Activated CD8-positive, alpha-beta T cell treated with anti-CD3 and anti-CD28 coated beads for 36 hours (primary cell): ENCODE measurements around the gene DDRGK1. TPM values are rescaled to one million over a fixed set of nuclear protein-coding genes. Genes with fewer than 3 reads are reported as not detected.

Source experiments
- ATAC-seq: fragments of 200-7000 bp; cut with Tn5 transposase; one replicate; pipeline ENCODE4 v1.10.0; 2021; ENCODE audit warnings: mild to moderate bottlenecking, moderate library complexity
- CTCF ChIA-PET: fragments of 350-600 bp; sonication (Branson Sonifier 250); formaldehyde crosslinking; loops from one replicate; lab custom pipeline; 2021; ENCODE audit warnings: antibody characterized with exemption; lab: Charles Lee
- POLR2A ChIA-PET: fragments of 350-600 bp; sonication (Branson Sonifier 250); formaldehyde crosslinking; loops from one replicate; lab custom pipeline; 2021; ENCODE audit warnings: antibody characterized with exemption; lab: Charles Lee
- DNase-seq: peaks from one replicate; pipeline ENCODE4 v3.0.0-alpha.2; 2020
- H3K27ac Mint-ChIP-seq: one replicate; pipeline ENCODE4 v1.8.0; 2021; ENCODE audit warnings: mild to moderate bottlenecking, mixed read lengths
- H3K27me3 Mint-ChIP-seq: one replicate; pipeline ENCODE4 v1.8.0; 2021; ENCODE audit warnings: mixed read lengths
- H3K36me3 Mint-ChIP-seq: one replicate; pipeline ENCODE4 v1.8.0; 2021; ENCODE audit warnings: low read depth, mixed read lengths
- H3K4me1 Mint-ChIP-seq: one replicate; pipeline ENCODE4 v1.8.0; 2021; ENCODE audit warnings: low read depth, mixed read lengths
- H3K4me3 Mint-ChIP-seq: one replicate; pipeline ENCODE4 v1.8.0; 2021; ENCODE audit warnings: mild to moderate bottlenecking, moderate library complexity, mixed read lengths
- H3K9me3 Mint-ChIP-seq: one replicate; pipeline ENCODE4 v1.8.0; 2021; ENCODE audit warnings: mixed read lengths
- CTCF ChIP-seq: fragments of 200-600 bp; IDR thresholded peaks from one replicate; pipeline ENCODE4 v1.8.0; 2022; ENCODE audit warnings: antibody characterized with exemption, mild to moderate bottlenecking
- intact Hi-C: fragments of 100-400 bp; cut with micrococcal nuclease; formaldehyde crosslinking; loops from one replicate; pipeline ENCODE4 v1.10.0; 2022
- total RNA-seq, 2 experiments: library from RNA; stranded (reverse); gene quantifications; one replicate each; pipeline ENCODE4 v1.2.3, GENCODE V29; 2021

Gene DDRGK1
- total RNA-seq, 2 experiments from 2014 or later: 50.1 to 54.1 TPM

GRCh38 chr20:3227936-3228749 is 23.7 kb upstream of the DDRGK1 start:
- no peak for ATAC-seq
- TF ChIP-seq CTCF: no peak
- ChIA-PET CTCF (interaction anchor here (0.8 to 1.7 kb wide), 2 partner anchors 9 to 11 kb away, joined by 3 to 5 read pairs; no protein-coding TSS in a partner anchor), POLR2A (interaction anchor here (0.6 kb wide), 1 partner anchor 19 kb away, joined by 3 read pairs; the partner anchor contains the start of gene ITPA)
- H3K4me1 Mint-ChIP-seq: peaks cover 7% of the 10 kb centered on the region
- intact Hi-C loops: no loop called here
- no peaks in the 10 kb centered on the region for H3K27me3 Mint-ChIP-seq
- H3K27ac Mint-ChIP-seq: no peak overlapping the region
- DNase-seq: no peak
- H3K9me3 Mint-ChIP-seq: no peaks in the 10 kb centered on the region
- peaks cover 8% of the 10 kb centered on the region for H3K36me3 Mint-ChIP-seq
- no peak overlapping the region for H3K4me3 Mint-ChIP-seq

GRCh38 chr20:3227506-3227905 is 23.0 kb upstream of the DDRGK1 start:
- H3K27ac Mint-ChIP-seq: no peak overlapping the region
- peaks cover 12% of the 10 kb centered on the region for H3K36me3 Mint-ChIP-seq
- DNase-seq (no peak), ATAC-seq (no peak)
- TF ChIP-seq CTCF: no peak
- intact Hi-C loops: no loop called here
- H3K27me3 Mint-ChIP-seq: no peaks in the 10 kb centered on the region
- no peak overlapping the region for H3K4me3 Mint-ChIP-seq
- peaks cover 13% of the 10 kb centered on the region for H3K4me1 Mint-ChIP-seq
- no peaks in the 10 kb centered on the region for H3K9me3 Mint-ChIP-seq
- CTCF ChIA-PET: interaction anchor here (1.7 kb wide), 1 partner anchor 10 kb away, joined by 5 read pairs; no protein-coding TSS in a partner anchor
- POLR2A ChIA-PET: interaction anchor here (0.6 kb wide), 1 partner anchor 18 kb away, joined by 3 read pairs; the partner anchor contains the start of gene ITPA

- H3K4me1 Mint-ChIP-seq: peaks cover 15% of the 10 kb centered on the region
- intact Hi-C loops: no loop called here
- H3K4me3 Mint-ChIP-seq: no peak overlapping the region
- no peaks in the 10 kb centered on the region for H3K27me3 Mint-ChIP-seq
- ATAC-seq (no peak), DNase-seq (no peak)
- H3K36me3 Mint-ChIP-seq: peaks cover 13% of the 10 kb centered on the region
- CTCF ChIA-PET: interaction anchor here (1.7 kb wide), 1 partner anchor 10 kb away, joined by 5 read pairs; no protein-coding TSS in a partner anchor
- H3K27ac Mint-ChIP-seq: no peak overlapping the region
- POLR2A ChIA-PET: no interaction called here
- H3K9me3 Mint-ChIP-seq: no peaks in the 10 kb centered on the region
- no peak for TF ChIP-seq CTCF
These were observed 22.4 kb upstream of the DDRGK1 start for GRCh38 chr20:3226864-3227263.

GRCh38 chr20:3226093-3226492 is 21.6 kb upstream of the DDRGK1 start:
- H3K36me3 Mint-ChIP-seq: peaks cover 19% of the 10 kb centered on the region
- peaks cover 15% of the 10 kb centered on the region for H3K4me1 Mint-ChIP-seq
- no peak overlapping the region for H3K4me3 Mint-ChIP-seq
- no peak for TF ChIP-seq CTCF
- ChIA-PET CTCF (no interaction called here), POLR2A (no interaction called here)
- no peaks in the 10 kb centered on the region for H3K9me3 Mint-ChIP-seq
- DNase-seq: no peak
- no peak for ATAC-seq
- no peaks in the 10 kb centered on the region for H3K27me3 Mint-ChIP-seq
- intact Hi-C loops: no loop called here
- H3K27ac Mint-ChIP-seq: no peak overlapping the region
